ENCODE measurements around the gene SAMD4A.

- TF ChIP-seq CTCF (IDR thresholded peaks at IDR 0.05), result no peak
- TF ChIP-seq POLR2A (IDR thresholded peaks at IDR 0.05), result no peak
These were observed 33.2 kb downstream of the SAMD4A start for GRCh38 chr14:54599966-54600716.

Data from lower leg skin (tissue), 3 donors.